HG02884 (cell line): Measurements from ENCODE around the gene CORO1C.

Source experiments
- ATAC-seq: cut with Tn5 transposase; IDR thresholded peaks from one replicate; pipeline ENCODE4 v1.9.1; 2021; ENCODE audit warnings: mild to moderate bottlenecking, moderate library complexity; ENCODE audit not compliant: unreplicated experiment

CORO1C gene

GRCh38 chr12:108653922-108654321, 77.4 kb downstream of the CORO1C start:
- no peak for ATAC-seq

- ATAC-seq: no peak
Observed at GRCh38 chr12:108653082-108653516, 78.2 kb downstream of the CORO1C start.

- ATAC-seq: no peak
Observed at GRCh38 chr12:108650083-108650482, 81.2 kb downstream of the CORO1C start.

GRCh38 chr12:108649669-108650068, 81.6 kb downstream of the CORO1C start:
- ATAC-seq: no peak

DNA sequence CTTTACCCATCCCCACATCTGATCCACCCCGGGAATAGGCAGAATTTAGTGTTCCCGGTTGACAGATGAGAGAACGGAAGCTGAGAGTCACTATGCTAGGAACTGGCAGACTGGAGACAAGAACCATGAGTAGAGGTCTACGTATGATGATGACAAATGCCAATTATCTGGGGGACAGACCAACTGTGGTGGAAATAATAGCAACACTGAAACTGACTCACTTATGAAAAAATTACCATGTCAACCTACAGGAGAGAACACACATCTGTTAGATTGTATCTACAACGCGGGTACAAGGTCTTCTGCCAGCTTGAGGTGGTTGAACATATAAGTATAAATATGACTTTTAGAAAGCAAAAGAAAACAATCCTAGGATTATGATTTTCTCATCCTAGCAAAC, 82.2 kb downstream of the CORO1C start:
- ATAC-seq: no peak

DNA sequence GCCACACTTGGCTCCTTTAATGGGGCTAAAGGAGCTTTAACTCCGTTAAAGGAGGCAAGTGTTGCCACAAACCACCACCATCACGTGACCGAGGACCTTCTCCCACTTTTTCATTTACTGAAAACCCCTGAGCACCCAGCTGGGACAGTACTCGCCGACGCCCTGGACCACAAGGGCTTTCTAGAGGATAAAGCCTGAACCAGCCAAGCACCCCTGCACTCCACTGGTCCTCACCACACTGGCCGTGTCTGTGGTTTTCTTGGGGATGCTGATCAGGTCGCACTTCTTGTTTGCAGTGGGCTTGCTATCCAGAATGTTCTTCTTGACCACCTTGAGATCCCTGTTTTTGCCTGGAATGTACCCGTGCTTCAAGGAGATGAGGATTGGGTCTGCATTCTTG, 82.9 kb downstream of the CORO1C start:
- ATAC-seq: no peak

DNA sequence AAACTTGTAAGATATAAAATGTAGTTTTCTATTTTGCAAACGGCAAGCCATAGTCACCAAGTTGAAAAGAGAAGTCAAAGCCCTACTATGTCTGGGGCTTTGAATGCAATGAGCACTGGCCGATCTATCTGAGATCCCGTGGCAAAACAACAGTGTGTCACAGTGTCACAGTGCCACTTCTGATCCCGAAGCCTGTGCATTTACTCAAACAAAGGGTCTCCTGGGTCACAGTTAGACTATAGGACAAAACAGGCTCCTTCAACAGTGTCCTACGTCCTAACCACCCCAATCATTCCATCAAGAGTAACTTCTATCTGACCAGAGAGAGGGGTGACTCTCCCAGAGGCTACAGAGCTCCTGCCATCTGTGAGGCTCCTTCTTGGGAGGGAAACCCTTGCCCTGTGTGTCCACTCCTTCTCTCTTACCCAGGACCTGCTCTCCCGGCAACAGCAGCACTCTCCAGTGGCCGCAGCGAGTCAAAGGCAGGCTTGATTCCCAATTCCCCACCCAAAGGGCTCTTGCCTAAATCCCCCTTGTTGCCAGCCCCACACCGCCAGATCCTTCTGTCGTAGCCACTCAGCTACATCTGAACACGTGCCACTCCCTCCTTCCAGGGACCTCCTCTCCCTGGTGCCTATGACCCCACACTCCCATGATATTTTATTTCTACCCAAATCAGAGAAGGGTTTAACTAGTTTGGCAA, 83.6 kb downstream of the CORO1C start:
- ATAC-seq: no peak

GRCh38 chr12:108646600-108647579, 84.4 kb downstream of the CORO1C start:
- no peak for ATAC-seq

GRCh38 chr12:108645686-108646599, 85.4 kb downstream of the CORO1C start:
- ATAC-seq: no peak

DNA sequence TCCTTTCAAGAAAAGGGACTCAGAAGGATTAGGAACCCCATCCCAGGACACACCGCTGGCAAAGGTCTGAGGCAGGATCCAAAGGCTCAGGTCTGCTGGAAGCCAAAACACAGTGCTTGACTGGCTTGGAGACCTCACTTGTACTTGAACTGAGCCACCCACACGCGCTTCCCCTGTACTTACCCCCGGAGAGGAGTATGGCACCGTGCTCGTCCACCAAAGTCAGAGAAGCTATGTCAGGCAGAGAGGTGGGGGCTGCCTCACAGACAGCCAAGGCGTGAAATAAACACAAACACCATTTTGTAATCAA, 86.6 kb downstream of the CORO1C start:
- no peak for ATAC-seq

DNA sequence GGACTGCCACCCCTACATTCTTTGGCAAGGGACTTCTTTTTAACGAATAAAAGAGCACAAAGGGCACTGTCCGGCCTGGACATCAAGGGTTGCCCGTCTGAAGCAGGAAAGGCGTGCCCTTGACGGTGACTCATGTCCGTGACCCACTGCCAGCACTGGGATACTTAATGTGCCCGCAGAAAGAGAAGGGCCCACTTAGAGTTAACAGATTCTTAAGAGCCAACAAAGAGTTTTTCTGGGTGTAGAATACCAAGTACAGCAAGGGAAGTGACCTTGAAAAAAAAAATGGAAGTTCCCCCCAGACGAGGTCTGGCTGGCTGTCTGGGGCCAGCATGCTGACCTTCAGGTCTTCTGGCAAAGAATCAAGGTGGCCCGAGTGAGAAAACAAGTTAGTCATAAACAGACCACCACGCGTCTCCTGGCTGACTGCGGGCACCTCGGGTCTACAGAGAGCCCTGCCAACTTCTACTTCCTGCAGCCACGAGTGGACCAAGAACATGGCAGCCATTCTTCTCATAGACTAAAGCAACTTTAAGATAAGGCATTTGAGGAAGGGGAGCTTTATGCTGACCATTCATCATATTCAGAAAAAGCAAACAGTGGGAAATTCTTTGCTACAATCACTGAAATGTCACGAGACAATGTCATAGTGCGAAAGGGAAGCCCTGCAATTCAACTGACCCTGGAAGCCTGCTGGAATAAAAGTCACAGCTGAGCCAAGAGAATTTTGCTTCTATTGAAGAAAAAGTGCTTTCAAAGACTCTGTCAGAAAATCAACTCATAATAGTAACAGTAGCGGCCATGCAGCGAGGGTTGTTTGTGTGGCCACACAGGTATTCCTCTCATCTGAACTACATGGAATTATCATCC, 87.1 kb downstream of the CORO1C start:
- ATAC-seq: no peak

- no peak for ATAC-seq
Observed at GRCh38 chr12:108642899-108643654, 88.2 kb downstream of the CORO1C start.

- ATAC-seq: no peak
Observed at GRCh38 chr12:108642269-108642870, 88.9 kb downstream of the CORO1C start.

GRCh38 chr12:108641446-108642268, 89.7 kb downstream of the CORO1C start:
- no peak for ATAC-seq

DNA sequence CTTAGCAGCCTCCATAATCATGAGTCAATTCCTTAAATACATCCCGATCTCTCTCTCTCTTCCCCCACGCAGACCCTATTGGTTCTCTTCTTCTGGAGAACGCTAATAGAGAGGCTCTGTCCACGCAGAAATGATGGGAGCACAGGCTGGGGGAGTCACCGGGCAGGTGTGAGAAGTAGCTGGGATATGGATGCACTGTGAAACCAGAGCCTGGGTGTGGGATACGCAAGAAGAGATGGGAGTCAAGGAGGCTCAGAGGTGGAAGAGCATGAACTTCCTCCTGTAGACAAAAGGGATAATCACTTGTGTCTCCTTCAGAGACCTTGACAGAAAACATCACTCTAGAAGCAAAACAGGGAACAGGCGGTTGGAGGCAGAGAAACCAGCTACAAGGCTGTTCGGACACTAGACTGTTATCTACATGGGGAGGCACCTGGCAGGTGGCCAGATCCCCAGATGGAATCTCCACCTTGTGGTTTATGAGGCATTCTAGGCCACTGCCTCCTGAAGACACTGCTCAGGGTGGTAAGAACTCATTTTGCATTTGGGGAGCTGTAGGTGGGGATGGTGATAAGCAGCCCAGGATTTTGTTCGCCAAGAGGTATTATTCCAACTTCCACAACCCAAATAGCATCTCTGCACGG, 90.4 kb downstream of the CORO1C start:
- no peak for ATAC-seq

- ATAC-seq: no peak
Observed at GRCh38 chr12:108638997-108639822, 92.1 kb downstream of the CORO1C start.
